T-helper 1 cell (primary cell): Measurements from ENCODE around the gene IFNL2.
"Not testable (repeated sequence)": the region's sequence is repeated elsewhere in the genome, so short reads cannot be mapped to it uniquely, and the experiment has no call there.

Experiments
- DNase-seq, 5 donors: peaks; one replicate each; pipeline ENCODE4 v3.0.0-alpha.2; 2012 to 2020

Gene IFNL2

GRCh38 chr19:39297931-39298634, 29.9 kb downstream of the IFNL2 start:
- DNase-seq = peak; percentile 19 to 80 (median 38)

- peak in 1 of 5 donors; percentile 63 for DNase-seq
Measured at GRCh38 chr19:39299404-39299803, 31.2 kb downstream of the IFNL2 start.

- DNase-seq = no peak
Measured at GRCh38 chr19:39299832-39300231, 31.6 kb downstream of the IFNL2 start.

- no peak for DNase-seq
Measured at GRCh38 chr19:39301021-39301420, 32.8 kb downstream of the IFNL2 start.

GRCh38 chr19:39301562-39301961, 33.4 kb downstream of the IFNL2 start:
- no peak for DNase-seq

GRCh38 chr19:39303373-39304184, 35.4 kb downstream of the IFNL2 start:
- no peak for DNase-seq

- no peak for DNase-seq
Measured at GRCh38 chr19:39304185-39304513, 36.0 kb downstream of the IFNL2 start.

GRCh38 chr19:39304701-39305571, 36.7 kb downstream of the IFNL2 start:
- DNase-seq = no peak

GRCh38 chr19:39306075-39306474, 37.9 kb downstream of the IFNL2 start:
- DNase-seq = no peak

- DNase-seq = no peak
Measured at GRCh38 chr19:39307046-39307821, 39.0 kb downstream of the IFNL2 start.

- DNase-seq = no peak
Measured at GRCh38 chr19:39307822-39308530, 39.8 kb downstream of the IFNL2 start.

GRCh38 chr19:39308531-39309304, 40.5 kb downstream of the IFNL2 start:
- DNase-seq = no peak

GRCh38 chr19:39309305-39309670, 41.1 kb downstream of the IFNL2 start:
- not testable (repeated sequence) for DNase-seq

- no peak for DNase-seq
Measured at GRCh38 chr19:39310558-39311311, 42.5 kb downstream of the IFNL2 start.

GRCh38 chr19:39314016-39314728, 46.0 kb downstream of the IFNL2 start:
- DNase-seq = no peak

- DNase-seq = no peak
Measured at GRCh38 chr19:39315933-39316332, 47.7 kb downstream of the IFNL2 start.

- no peak for DNase-seq
Measured at GRCh38 chr19:39316627-39317321, 48.6 kb downstream of the IFNL2 start.

GRCh38 chr19:39317476-39317875, 49.3 kb downstream of the IFNL2 start:
- DNase-seq = no peak

- no peak for DNase-seq
Measured at GRCh38 chr19:39318071-39318470, 49.9 kb downstream of the IFNL2 start.
